Mesothelial cell of epicardium (in vitro differentiated cells): ENCODE measurements around the gene AMBRA1. TPM values are rescaled to one million over a fixed set of nuclear protein-coding genes. Genes with fewer than 3 reads are reported as not detected.

Experiments
- DNase-seq, 2 experiments: peaks; one replicate each; pipeline ENCODE4 v3.0.0; 2021; ENCODE audit warnings: low spot score in 2 of 2; ENCODE audit not compliant: unreplicated experiment in 2 of 2
- H3K27ac Mint-ChIP-seq: 2 replicates; pipeline ENCODE4 v1.8.0; 2021; ENCODE audit warnings: mixed read lengths
- H3K27me3 Mint-ChIP-seq: 2 replicates; pipeline ENCODE4 v1.8.0; 2021; ENCODE audit warnings: low read depth, mixed read lengths
- H3K36me3 Mint-ChIP-seq: 2 replicates; pipeline ENCODE4 v1.8.0; 2021; ENCODE audit warnings: mixed read lengths
- H3K4me1 Mint-ChIP-seq: 2 replicates; pipeline ENCODE4 v1.8.0; 2021; ENCODE audit warnings: mixed read lengths
- H3K4me3 Mint-ChIP-seq: 2 replicates; pipeline ENCODE4 v1.8.0; 2021; ENCODE audit warnings: mild to moderate bottlenecking, moderate library complexity, mixed read lengths
- H3K9me3 Mint-ChIP-seq: 2 replicates; pipeline ENCODE4 v1.8.0; 2021; ENCODE audit warnings: mixed read lengths
- CTCF ChIP-seq: fragments of 200-600 bp; sonication (generic); IDR thresholded peaks from one replicate; pipeline ENCODE4 v1.5.0; 2021; ENCODE audit warnings: antibody characterized with exemption; ENCODE audit not compliant: unreplicated experiment
- total RNA-seq: library from RNA; stranded (reverse); gene quantifications from 3 replicates; pipeline ENCODE4 v1.2.1, GENCODE V29; 2021

The AMBRA1 gene
- total RNA-seq = 48.4 to 48.9 TPM (median 48.8 TPM) in 3 replicates

GRCh38 chr11:46593550-46594373 is at the start of gene AMBRA1:
AMBRA1 (minus strand) TSS chr11:46594023; CDS start chr11:46548380, 45,643 bp downstream.
- H3K36me3 Mint-ChIP-seq = no peaks in the 10 kb centered on the region
- peak within 1 kb of the TSS; percentile 92 for H3K4me3 Mint-ChIP-seq
- TF ChIP-seq CTCF = no peak
- H3K27me3 Mint-ChIP-seq = no peaks in the 10 kb centered on the region
- H3K27ac Mint-ChIP-seq = peak within 1 kb of the TSS; percentile 95
- peak; percentile 53 to 86 for DNase-seq
- H3K4me1 Mint-ChIP-seq = peaks cover 37% of the 10 kb centered on the region
- no peaks in the 10 kb centered on the region for H3K9me3 Mint-ChIP-seq

- H3K36me3 Mint-ChIP-seq = peaks cover 31% of the 10 kb centered on the region
- no peak for TF ChIP-seq CTCF
- no peaks in the 10 kb centered on the region for H3K4me1 Mint-ChIP-seq
- H3K4me3 Mint-ChIP-seq = no peak overlapping the region
- no peak for DNase-seq
- H3K27me3 Mint-ChIP-seq = no peaks in the 10 kb centered on the region
- peak overlapping the region; percentile 22 for H3K27ac Mint-ChIP-seq
- no peaks in the 10 kb centered on the region for H3K9me3 Mint-ChIP-seq
Observed at GRCh38 chr11:46643531-46643930, 49.7 kb upstream of the AMBRA1 start.

- Mint-ChIP-seq H3K27ac (no peak overlapping the region), H3K27me3 (no peaks in the 10 kb centered on the region), H3K4me1 (no peaks in the 10 kb centered on the region), H3K36me3 (peaks cover 33% of the 10 kb centered on the region), H3K9me3 (no peaks in the 10 kb centered on the region), H3K4me3 (no peak overlapping the region)
- no peak for DNase-seq
- TF ChIP-seq CTCF = no peak
Observed at GRCh38 chr11:46642627-46643335, 49.0 kb upstream of the AMBRA1 start.

- no peak overlapping the region for H3K4me3 Mint-ChIP-seq
- no peak for TF ChIP-seq CTCF
- H3K27ac Mint-ChIP-seq = no peak overlapping the region
- no peaks in the 10 kb centered on the region for H3K9me3 Mint-ChIP-seq
- no peaks in the 10 kb centered on the region for H3K4me1 Mint-ChIP-seq
- no peaks in the 10 kb centered on the region for H3K27me3 Mint-ChIP-seq
- no peak for DNase-seq
- peaks cover 33% of the 10 kb centered on the region for H3K36me3 Mint-ChIP-seq
Observed at GRCh38 chr11:46641639-46642038, 47.8 kb upstream of the AMBRA1 start.

- no peaks in the 10 kb centered on the region for H3K27me3 Mint-ChIP-seq
- DNase-seq = no peak
- H3K27ac Mint-ChIP-seq = no peak overlapping the region
- no peak overlapping the region for H3K4me3 Mint-ChIP-seq
- TF ChIP-seq CTCF = no peak
- no peaks in the 10 kb centered on the region for H3K4me1 Mint-ChIP-seq
- no peaks in the 10 kb centered on the region for H3K9me3 Mint-ChIP-seq
- H3K36me3 Mint-ChIP-seq = peaks cover 28% of the 10 kb centered on the region
Observed at GRCh38 chr11:46640036-46640788, 46.4 kb upstream of the AMBRA1 start.
